Measurements from ENCODE around the gene PCNP. TPM values are rescaled to one million over a fixed set of nuclear protein-coding genes. Genes with fewer than 3 reads are reported as not detected.

The PCNP gene
- total and polyA plus RNA-seq, 7 donors = 72.4 to 178 (median 146) TPM

- no peak for DNase-seq
- Histone ChIP-seq H3K36me3 (no peaks in the 10 kb centered on the region), H3K4me1 (no peaks in the 10 kb centered on the region), H3K27ac (no peak overlapping the region), H3K9me3 (no peaks in the 10 kb centered on the region), H3K4me3 (no peak overlapping the region), H3K27me3 (no peaks in the 10 kb centered on the region)
- TF ChIP-seq CTCF (IDR thresholded peaks at IDR 0.05) (no peak), POLR2AphosphoS5 (IDR thresholded peaks at IDR 0.05) (no peak), EP300 (IDR thresholded peaks at IDR 0.05) (no peak), POLR2A (IDR thresholded peaks at IDR 0.05) (no peak)
- WGBS, 2 donors = 72 to 80% methylated on average over 9 of the region's 9 CpGs
- intact Hi-C loops (cut with DNase I) = no loop called here
Observed at GRCh38 chr3:101635345-101635744, 61.4 kb downstream of the PCNP start.

- TF ChIP-seq POLR2A (IDR thresholded peaks at IDR 0.05) = no peak
- TF ChIP-seq CTCF (IDR thresholded peaks at IDR 0.05) = peak in 2 of 4 experiments; percentile 28 to 40
- no peaks in the 10 kb centered on the region for H3K4me1 ChIP-seq
- no peak for DNase-seq
- intact Hi-C loops (cut with DNase I) = no loop called here
- H3K36me3 ChIP-seq = no peaks in the 10 kb centered on the region
- H3K4me3 ChIP-seq = no peak overlapping the region
- WGBS, 2 donors = 55 to 57% methylated on average over 18 of the region's 18 CpGs
- no peaks in the 10 kb centered on the region for H3K27me3 ChIP-seq
- H3K27ac ChIP-seq = no peak overlapping the region
- no peaks in the 10 kb centered on the region for H3K9me3 ChIP-seq
Observed at GRCh38 chr3:101635954-101636798, 62.2 kb downstream of the PCNP start.

GRCh38 chr3:101637451-101637850 is 63.5 kb downstream of the PCNP start:
- no peak overlapping the region for H3K27ac ChIP-seq
- H3K9me3 ChIP-seq = no peaks in the 10 kb centered on the region
- H3K27me3 ChIP-seq = no peaks in the 10 kb centered on the region
- 90% methylated on average over 10 of the region's 10 CpGs for WGBS, 2 donors
- TF ChIP-seq POLR2A (IDR thresholded peaks at IDR 0.05) = no peak
- TF ChIP-seq EP300 (IDR thresholded peaks at IDR 0.05) = no peak
- no peak for TF ChIP-seq CTCF (IDR thresholded peaks at IDR 0.05)
- no peak for TF ChIP-seq POLR2AphosphoS5 (IDR thresholded peaks at IDR 0.05)
- H3K36me3 ChIP-seq = no peaks in the 10 kb centered on the region
- no peak for DNase-seq
- H3K4me3 ChIP-seq = no peak overlapping the region
- H3K4me1 ChIP-seq = no peaks in the 10 kb centered on the region
- intact Hi-C loops (cut with DNase I) = no loop called here

GRCh38 chr3:101638261-101638745 is 64.3 kb downstream of the PCNP start:
- no peaks in the 10 kb centered on the region for H3K9me3 ChIP-seq
- no peaks in the 10 kb centered on the region for H3K27me3 ChIP-seq
- intact Hi-C loops (cut with DNase I) = no loop called here
- TF ChIP-seq CTCF (IDR thresholded peaks at IDR 0.05) = no peak
- no peak for TF ChIP-seq POLR2AphosphoS5 (IDR thresholded peaks at IDR 0.05)
- TF ChIP-seq POLR2A (IDR thresholded peaks at IDR 0.05) = no peak
- TF ChIP-seq EP300 (IDR thresholded peaks at IDR 0.05) = no peak
- H3K4me3 ChIP-seq = no peak overlapping the region
- H3K36me3 ChIP-seq = no peaks in the 10 kb centered on the region
- WGBS, 2 donors = 83 to 88% methylated on average over 10 of the region's 10 CpGs
- H3K27ac ChIP-seq = no peak overlapping the region
- H3K4me1 ChIP-seq = no peaks in the 10 kb centered on the region
- DNase-seq = no peak

All from sigmoid colon (tissue), 7 donors.